Heart left ventricle (tissue), 13 donors: ENCODE results near the gene HOXD12.

Experiments used
- POLR2A ChIP-seq, 2 donors: fragments of 450-650 bp; IDR thresholded peaks; one replicate each; pipeline ENCODE4 v1.6.1; 2017; ENCODE audit warnings: antibody characterized with exemption in 2 of 2, mild to moderate bottlenecking in 2 of 2, moderate library complexity in 2 of 2
- TF ChIP-seq, protein P1 (sequence below), 12 donors: fragments of 200-600 bp; sonication (generic) in 4 of 12; IDR thresholded peaks; one replicate each; pipeline versions ENCODE4 v1.5.0 to v1.8.0; 2018 to 2022; ENCODE audit warnings: antibody characterized with exemption in 12 of 12, mild to moderate bottlenecking in 5 of 12
- donor health status: ischemic (EF 13 %, LVEDD 7.1; RV severe dilation, severe dysfunction).
- donor health status: DM: no; HTN: yes; CAD: no.
- donor health status: DM: no; HTN: no; CAD: no.
- donor health status: ischemic (EF 25% LVEDD 6.9; RV normal size, moderate dysfunction).
- donor health status: ischemic (EF 25% LVEDD 5.7; RV mildly dilated, moderate dysfunction).
- donor health status: ischemic (EF 35%, LVEDD 5.7; RV mildly dilated, moderate dysfunction).
- donor health status: nonischemic (EF 11% LVEDD 7.7; RV severe dilation, severe dysfunction).
- donor health status: DM: yes; HTN: yes; CAD: no.
- donor health status: PGD.
- donor health status: ischemic (EF 29% LVEDD 5.4; RV normal size, mild dysfunction).
- donor health status: nonischemic (EF 23%, LVEDD 6.1; RV moderate dilation, normal function).

DNA sequence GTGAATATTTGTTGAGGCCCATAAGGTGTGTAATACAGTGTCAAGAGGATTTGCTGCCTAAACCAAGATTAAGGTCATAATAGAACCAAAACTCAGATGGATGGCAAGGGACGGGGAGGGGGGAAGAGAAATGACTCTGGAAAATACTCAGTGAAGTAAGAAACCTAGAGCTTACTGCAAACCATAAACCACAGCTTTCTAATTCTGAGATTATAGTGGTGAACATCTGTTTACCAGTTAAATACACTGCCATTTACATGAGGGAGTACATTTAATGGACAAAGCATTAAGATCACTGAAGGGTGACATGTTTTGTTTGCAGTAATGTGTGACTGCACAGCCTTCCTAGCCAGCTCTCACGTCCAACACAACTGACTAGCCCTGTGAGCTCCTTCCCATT is 35.6 kb upstream of the HOXD12 start:
- TF ChIP-seq, protein P1, sequence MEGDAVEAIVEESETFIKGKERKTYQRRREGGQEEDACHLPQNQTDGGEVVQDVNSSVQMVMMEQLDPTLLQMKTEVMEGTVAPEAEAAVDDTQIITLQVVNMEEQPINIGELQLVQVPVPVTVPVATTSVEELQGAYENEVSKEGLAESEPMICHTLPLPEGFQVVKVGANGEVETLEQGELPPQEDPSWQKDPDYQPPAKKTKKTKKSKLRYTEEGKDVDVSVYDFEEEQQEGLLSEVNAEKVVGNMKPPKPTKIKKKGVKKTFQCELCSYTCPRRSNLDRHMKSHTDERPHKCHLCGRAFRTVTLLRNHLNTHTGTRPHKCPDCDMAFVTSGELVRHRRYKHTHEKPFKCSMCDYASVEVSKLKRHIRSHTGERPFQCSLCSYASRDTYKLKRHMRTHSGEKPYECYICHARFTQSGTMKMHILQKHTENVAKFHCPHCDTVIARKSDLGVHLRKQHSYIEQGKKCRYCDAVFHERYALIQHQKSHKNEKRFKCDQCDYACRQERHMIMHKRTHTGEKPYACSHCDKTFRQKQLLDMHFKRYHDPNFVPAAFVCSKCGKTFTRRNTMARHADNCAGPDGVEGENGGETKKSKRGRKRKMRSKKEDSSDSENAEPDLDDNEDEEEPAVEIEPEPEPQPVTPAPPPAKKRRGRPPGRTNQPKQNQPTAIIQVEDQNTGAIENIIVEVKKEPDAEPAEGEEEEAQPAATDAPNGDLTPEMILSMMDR (IDR thresholded peaks at IDR 0.05): no peak
- no peak for TF ChIP-seq POLR2A (IDR thresholded peaks at IDR 0.05)
